ENCODE data around the gene NFIC.
A peak's percentile ranks its signal among the peaks of the same experiment; 100 is the strongest.
"Not testable (repeated sequence)": the region's sequence is repeated elsewhere in the genome, so short reads cannot be mapped to it uniquely, and the experiment has no call there.

The NFIC gene

GRCh38 chr19:3431760-3432397, 65.5 kb downstream of the NFIC start:
- DNase-seq = no peak

- no peak for DNase-seq
Measured at GRCh38 chr19:3433313-3433712, 66.9 kb downstream of the NFIC start.

- no peak for DNase-seq
Measured at GRCh38 chr19:3433805-3434540, 67.6 kb downstream of the NFIC start.

- peak; percentile 90 for DNase-seq
Measured at GRCh38 chr19:3434630-3435553, 68.5 kb downstream of the NFIC start.

- no peak for DNase-seq
Measured at GRCh38 chr19:3440082-3440481, 73.7 kb downstream of the NFIC start.

- DNase-seq = no peak
Measured at GRCh38 chr19:3441089-3441985, 75.0 kb downstream of the NFIC start.

- no peak for DNase-seq
Measured at GRCh38 chr19:3441986-3442329, 75.6 kb downstream of the NFIC start.

GRCh38 chr19:3442487-3443071, 76.2 kb downstream of the NFIC start:
- no peak for DNase-seq

GRCh38 chr19:3443840-3444694, 77.7 kb downstream of the NFIC start:
- DNase-seq = peak; percentile 85

- DNase-seq = no peak
Measured at GRCh38 chr19:3444695-3445234, 78.4 kb downstream of the NFIC start.

GRCh38 chr19:3446657-3447056, 80.3 kb downstream of the NFIC start:
- DNase-seq = not testable (repeated sequence)

GRCh38 chr19:3448616-3449334, 82.4 kb downstream of the NFIC start:
- DNase-seq = no peak

GRCh38 chr19:3450796-3451411, 84.5 kb downstream of the NFIC start:
- DNase-seq = no peak

GRCh38 chr19:3451451-3451866, 85.1 kb downstream of the NFIC start:
- DNase-seq = no peak

GRCh38 chr19:3452171-3452941, 86.0 kb downstream of the NFIC start:
- no peak for DNase-seq

GRCh38 chr19:3452942-3453214, 86.5 kb downstream of the NFIC start:
- DNase-seq = not testable (repeated sequence)

GRCh38 chr19:3453840-3454239, 87.5 kb downstream of the NFIC start:
- no peak for DNase-seq

- no peak for DNase-seq
Measured at GRCh38 chr19:3454656-3455392, 88.4 kb downstream of the NFIC start.
